ENCODE results near the gene SLC22A1. TPM values are rescaled to one million over a fixed set of nuclear protein-coding genes. Genes with fewer than 3 reads are reported as not detected.
"Not testable (repeated sequence)": the region's sequence is repeated elsewhere in the genome, so short reads cannot be mapped to it uniquely, and the experiment has no call there.

Gene SLC22A1
- total RNA-seq, 2 experiments from 2014 or later, result 0.16 to 0.87 TPM

- Mint-ChIP-seq H3K4me1 (ENCODE audit: low read depth) (no peaks in the 10 kb centered on the region), H3K27me3 (ENCODE audit: low read depth) (peaks cover 4% of the 10 kb centered on the region), H3K36me3 (ENCODE audit: low read depth) (no peaks in the 10 kb centered on the region), H3K27ac (no peak overlapping the region), H3K9me3 (ENCODE audit: insufficient read depth) (no peaks in the 10 kb centered on the region), H3K4me3 (no peak overlapping the region)
- POLR2A ChIA-PET, result interaction anchor here (0.6 kb wide), 1 partner anchor 314 kb away, joined by 3 read pairs; no protein-coding TSS in a partner anchor
- CTCF ChIA-PET, result interaction anchor here (1.0 kb wide), 1 partner anchor 8 kb away, joined by 7 read pairs; no protein-coding TSS in a partner anchor
- DNase-seq (no peak), ATAC-seq (no peak)
These were observed 25.0 kb downstream of the SLC22A1 start for GRCh38 chr6:160146454-160147145.

DNA sequence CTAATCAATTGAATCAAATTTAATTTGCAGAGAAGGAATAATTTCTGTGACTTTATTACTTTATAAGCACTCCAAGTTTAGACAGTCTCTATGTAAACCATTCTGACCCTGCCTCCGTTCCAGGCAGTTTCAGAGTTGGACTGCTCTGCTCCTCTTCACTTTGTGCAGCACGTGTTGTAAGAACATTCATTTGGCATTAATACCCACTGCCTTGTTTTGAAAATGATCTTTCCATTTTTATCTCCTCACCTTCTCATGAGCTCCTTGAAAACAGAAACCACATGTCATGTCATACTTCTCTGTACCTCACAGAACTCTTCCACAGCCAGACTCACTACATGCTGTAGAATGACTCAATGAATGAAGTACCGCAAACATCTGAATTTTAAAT, 25.5 kb downstream of the SLC22A1 start:
- Mint-ChIP-seq H3K4me1 (ENCODE audit: low read depth) (no peaks in the 10 kb centered on the region), H3K9me3 (ENCODE audit: insufficient read depth) (no peaks in the 10 kb centered on the region), H3K27me3 (ENCODE audit: low read depth) (peaks cover 7% of the 10 kb centered on the region), H3K36me3 (ENCODE audit: low read depth) (no peaks in the 10 kb centered on the region), H3K4me3 (no peak overlapping the region), H3K27ac (no peak overlapping the region)
- ATAC-seq (no peak), DNase-seq (no peak)
- ChIA-PET POLR2A (no interaction called here), CTCF (interaction anchor here (1.0 kb wide), 1 partner anchor 9 kb away, joined by 7 read pairs; no protein-coding TSS in a partner anchor)

DNA sequence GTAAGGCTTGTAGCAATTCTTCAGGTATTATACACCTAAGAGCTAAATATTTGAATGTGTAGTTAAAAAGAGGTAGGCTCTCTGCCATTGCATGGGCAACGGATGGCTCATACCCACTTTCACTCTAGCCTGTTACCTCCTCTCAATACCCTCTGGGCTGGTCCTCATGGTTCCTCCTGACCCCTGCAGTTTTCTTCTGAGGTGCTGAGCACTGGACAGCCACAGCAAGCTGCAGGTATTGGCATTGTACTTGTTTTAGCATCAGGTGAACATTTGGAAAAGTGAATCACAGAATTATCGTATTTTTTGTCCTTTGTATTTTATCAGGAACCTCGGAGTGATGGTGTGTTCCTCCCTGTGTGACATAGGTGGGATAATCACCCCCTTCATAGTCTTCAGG, 32.9 kb downstream of the SLC22A1 start:
- no peaks in the 10 kb centered on the region for H3K4me1 Mint-ChIP-seq (ENCODE audit: low read depth)
- POLR2A ChIA-PET, result no interaction called here
- H3K27ac Mint-ChIP-seq, result no peak overlapping the region
- H3K36me3 Mint-ChIP-seq (ENCODE audit: low read depth), result no peaks in the 10 kb centered on the region
- CTCF ChIA-PET, result no interaction called here
- no peaks in the 10 kb centered on the region for H3K9me3 Mint-ChIP-seq (ENCODE audit: insufficient read depth)
- no peak for DNase-seq
- ATAC-seq, result no peak
- peaks cover 7% of the 10 kb centered on the region for H3K27me3 Mint-ChIP-seq (ENCODE audit: low read depth)
- H3K4me3 Mint-ChIP-seq, result no peak overlapping the region

DNA sequence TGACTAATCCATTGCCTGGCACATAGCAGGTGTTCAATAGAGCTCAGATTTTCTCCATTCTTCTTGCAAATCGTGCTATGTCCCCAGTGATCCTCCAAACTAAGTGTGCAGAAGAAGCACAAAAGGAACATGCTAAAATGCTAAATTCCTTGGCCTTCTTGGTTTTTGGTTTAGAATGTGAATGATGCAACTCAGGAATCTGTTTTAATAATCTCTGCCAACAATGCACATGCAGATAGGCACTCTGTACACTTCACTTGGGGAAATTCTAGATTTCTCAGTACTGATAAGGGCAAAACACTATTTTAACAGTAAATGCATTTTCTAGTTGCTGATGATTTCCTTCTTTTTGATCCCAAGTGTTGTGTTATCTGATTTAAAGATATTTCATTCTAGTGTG, 35.2 kb downstream of the SLC22A1 start:
- ChIA-PET CTCF (interaction anchor here (1.7 kb wide), 1 partner anchor 19 kb away, joined by 4 read pairs; no protein-coding TSS in a partner anchor), POLR2A (no interaction called here)
- no peak for ATAC-seq
- DNase-seq, result no peak
- Mint-ChIP-seq H3K27ac (no peak overlapping the region), H3K36me3 (ENCODE audit: low read depth) (no peaks in the 10 kb centered on the region), H3K27me3 (ENCODE audit: low read depth) (peaks cover 1% of the 10 kb centered on the region), H3K9me3 (ENCODE audit: insufficient read depth) (no peaks in the 10 kb centered on the region), H3K4me3 (no peak overlapping the region), H3K4me1 (ENCODE audit: low read depth) (no peaks in the 10 kb centered on the region)

DNA sequence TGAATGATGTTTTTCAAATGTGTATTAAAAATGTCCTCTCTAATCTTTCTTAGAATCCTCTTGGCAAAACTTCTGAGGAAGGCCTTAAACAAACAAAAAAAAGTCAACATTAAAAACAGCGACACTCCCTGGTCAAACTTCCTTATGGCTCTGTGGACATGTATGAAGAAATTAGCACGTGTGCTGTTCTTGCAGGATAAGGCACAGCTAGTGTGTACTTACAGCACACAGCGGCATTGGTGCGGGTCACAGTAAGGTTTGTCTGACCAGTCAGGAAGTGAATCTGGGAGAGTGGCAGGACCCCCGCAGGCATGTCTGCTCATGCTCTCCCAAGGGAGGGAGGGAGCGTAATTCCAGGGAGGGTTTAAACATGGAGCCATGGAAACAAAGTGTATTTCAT, 38.8 kb downstream of the SLC22A1 start:
- Mint-ChIP-seq H3K27ac (no peak overlapping the region), H3K9me3 (ENCODE audit: insufficient read depth) (no peaks in the 10 kb centered on the region), H3K36me3 (ENCODE audit: low read depth) (no peaks in the 10 kb centered on the region), H3K4me1 (ENCODE audit: low read depth) (no peaks in the 10 kb centered on the region), H3K4me3 (no peak overlapping the region), H3K27me3 (ENCODE audit: low read depth) (no peaks in the 10 kb centered on the region)
- ATAC-seq, result no peak
- DNase-seq, result no peak
- ChIA-PET CTCF (no interaction called here), POLR2A (no interaction called here)

- ChIA-PET CTCF (no interaction called here), POLR2A (no interaction called here)
- H3K9me3 Mint-ChIP-seq (ENCODE audit: insufficient read depth), result no peaks in the 10 kb centered on the region
- no peak for DNase-seq
- H3K27me3 Mint-ChIP-seq (ENCODE audit: low read depth), result no peaks in the 10 kb centered on the region
- no peak overlapping the region for H3K27ac Mint-ChIP-seq
- no peaks in the 10 kb centered on the region for H3K4me1 Mint-ChIP-seq (ENCODE audit: low read depth)
- ATAC-seq, result no peak
- no peaks in the 10 kb centered on the region for H3K36me3 Mint-ChIP-seq (ENCODE audit: low read depth)
- no peak overlapping the region for H3K4me3 Mint-ChIP-seq
These were observed 39.5 kb downstream of the SLC22A1 start for GRCh38 chr6:160160929-160161646.

DNA sequence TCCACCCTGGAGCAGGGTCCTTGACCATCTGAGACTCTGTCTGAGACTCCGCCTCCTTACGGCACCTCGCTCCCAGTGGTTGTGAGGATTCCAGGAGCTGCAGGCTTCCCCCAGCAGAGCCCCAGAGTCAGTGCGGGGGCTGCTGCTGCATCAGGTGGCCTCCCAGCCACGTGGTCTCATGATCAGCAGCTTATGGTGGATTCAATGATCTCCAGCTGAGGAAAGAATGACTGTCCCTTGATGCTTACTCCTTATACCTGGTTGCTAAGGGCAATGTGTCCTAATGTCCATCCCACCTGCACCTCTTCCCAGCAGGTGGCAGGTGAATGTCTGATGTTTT, 40.0 kb downstream of the SLC22A1 start:
- no peak for ATAC-seq
- H3K9me3 Mint-ChIP-seq (ENCODE audit: insufficient read depth), result no peaks in the 10 kb centered on the region
- no peak overlapping the region for H3K27ac Mint-ChIP-seq
- no peaks in the 10 kb centered on the region for H3K4me1 Mint-ChIP-seq (ENCODE audit: low read depth)
- ChIA-PET CTCF (no interaction called here), POLR2A (no interaction called here)
- no peaks in the 10 kb centered on the region for H3K27me3 Mint-ChIP-seq (ENCODE audit: low read depth)
- H3K4me3 Mint-ChIP-seq, result no peak overlapping the region
- no peak for DNase-seq
- H3K36me3 Mint-ChIP-seq (ENCODE audit: low read depth), result no peaks in the 10 kb centered on the region

- ChIA-PET POLR2A (no interaction called here), CTCF (no interaction called here)
- ATAC-seq, result no peak
These were observed 40.5 kb downstream of the SLC22A1 start for GRCh38 chr6:160162030-160162566.

GRCh38 chr6:160163425-160163824, 41.8 kb downstream of the SLC22A1 start:
- no peaks in the 10 kb centered on the region for H3K4me1 Mint-ChIP-seq (ENCODE audit: low read depth)
- ChIA-PET POLR2A (no interaction called here), CTCF (no interaction called here)
- no peak overlapping the region for H3K4me3 Mint-ChIP-seq
- no peak overlapping the region for H3K27ac Mint-ChIP-seq
- no peaks in the 10 kb centered on the region for H3K9me3 Mint-ChIP-seq (ENCODE audit: insufficient read depth)
- H3K27me3 Mint-ChIP-seq (ENCODE audit: low read depth), result no peaks in the 10 kb centered on the region
- H3K36me3 Mint-ChIP-seq (ENCODE audit: low read depth), result no peaks in the 10 kb centered on the region
- no peak for DNase-seq
- ATAC-seq, result no peak

More at GRCh38 chr6:160162030-160162566, 40.5 kb downstream of the SLC22A1 start:
- H3K27me3 Mint-ChIP-seq (ENCODE audit: low read depth), result no peaks in the 10 kb centered on the region
- no peaks in the 10 kb centered on the region for H3K9me3 Mint-ChIP-seq (ENCODE audit: insufficient read depth)
- DNase-seq, result no peak
- H3K36me3 Mint-ChIP-seq (ENCODE audit: low read depth), result no peaks in the 10 kb centered on the region
- H3K27ac Mint-ChIP-seq, result no peak overlapping the region
- no peak overlapping the region for H3K4me3 Mint-ChIP-seq
- H3K4me1 Mint-ChIP-seq (ENCODE audit: low read depth), result no peaks in the 10 kb centered on the region

- H3K27ac Mint-ChIP-seq, result no peak overlapping the region
- H3K4me1 Mint-ChIP-seq (ENCODE audit: low read depth), result no peaks in the 10 kb centered on the region
These were observed 42.3 kb downstream of the SLC22A1 start for GRCh38 chr6:160163912-160164311.

DNA sequence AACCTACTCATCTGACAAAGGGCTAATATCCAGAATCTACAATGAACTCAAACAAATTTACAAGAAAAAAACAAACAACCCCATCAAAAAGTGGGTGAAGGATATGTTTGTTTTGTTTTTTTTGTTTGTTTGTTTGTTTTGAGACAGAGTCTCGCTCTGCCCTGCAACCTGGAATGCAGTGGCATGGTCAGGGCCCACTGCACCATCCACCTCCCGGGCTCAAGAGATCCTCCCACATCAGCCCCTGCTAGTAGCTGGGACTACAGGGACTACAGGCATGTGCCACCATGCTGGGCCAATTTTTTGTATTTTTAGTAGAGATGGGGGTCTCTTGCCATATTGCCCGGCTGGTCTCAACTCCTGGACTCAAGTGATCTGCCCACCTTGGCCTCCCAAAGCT, 44.3 kb downstream of the SLC22A1 start:
- H3K9me3 Mint-ChIP-seq (ENCODE audit: insufficient read depth); H3K27me3 Mint-ChIP-seq (ENCODE audit: low read depth); H3K4me1 Mint-ChIP-seq (ENCODE audit: low read depth); POLR2A ChIA-PET; H3K4me3 Mint-ChIP-seq; CTCF ChIA-PET; H3K27ac Mint-ChIP-seq; H3K36me3 Mint-ChIP-seq (ENCODE audit: low read depth); ATAC-seq; DNase-seq: not testable (repeated sequence)

More at GRCh38 chr6:160163912-160164311, 42.3 kb downstream of the SLC22A1 start:
- DNase-seq, result no peak
- Mint-ChIP-seq H3K9me3 (ENCODE audit: insufficient read depth) (no peaks in the 10 kb centered on the region), H3K4me3 (no peak overlapping the region), H3K36me3 (ENCODE audit: low read depth) (no peaks in the 10 kb centered on the region), H3K27me3 (ENCODE audit: low read depth) (no peaks in the 10 kb centered on the region)
- ATAC-seq, result no peak
- CTCF ChIA-PET, result no interaction called here
- POLR2A ChIA-PET, result no interaction called here

DNA sequence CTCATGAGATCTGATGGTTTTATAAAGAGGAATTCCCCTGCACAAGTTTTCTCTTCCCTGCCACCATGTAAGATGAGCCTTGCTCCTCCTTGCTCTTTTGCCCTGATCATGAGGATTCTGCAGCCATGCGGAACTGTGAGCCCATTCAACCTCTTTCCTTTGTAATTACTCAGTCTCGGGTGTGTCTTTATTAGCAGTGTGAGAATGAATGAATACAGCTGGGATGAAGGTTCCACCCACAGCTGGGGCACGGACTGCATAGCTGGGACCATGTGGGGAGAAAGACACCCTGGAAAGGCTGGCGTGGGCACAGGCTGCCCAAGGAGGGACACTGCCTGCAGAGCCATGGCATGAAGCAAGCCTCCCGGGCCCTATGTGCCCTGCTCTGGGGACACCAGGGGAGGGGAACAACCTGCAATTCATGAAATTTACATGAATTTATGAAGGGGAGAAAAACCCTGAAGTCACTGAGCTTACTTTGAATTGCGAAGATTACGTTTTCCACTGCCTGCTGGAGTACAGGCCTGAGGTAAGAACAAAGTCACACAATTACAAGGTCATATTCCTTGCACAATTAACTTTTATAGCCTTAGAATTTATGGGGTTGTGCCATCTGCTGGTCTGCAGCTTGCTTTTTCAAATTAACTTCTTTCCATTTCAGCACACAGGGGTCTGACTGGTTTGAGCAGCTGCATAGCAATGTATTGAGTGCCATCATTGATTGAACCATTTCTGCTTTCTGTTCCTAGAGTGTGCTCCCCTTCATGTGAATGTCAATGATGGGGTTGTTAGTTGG, 46.2 kb downstream of the SLC22A1 start:
- POLR2A ChIA-PET, result no interaction called here
- Mint-ChIP-seq H3K27ac (no peak overlapping the region), H3K4me1 (ENCODE audit: low read depth) (no peaks in the 10 kb centered on the region), H3K27me3 (ENCODE audit: low read depth) (peaks cover 6% of the 10 kb centered on the region), H3K9me3 (ENCODE audit: insufficient read depth) (no peaks in the 10 kb centered on the region), H3K36me3 (ENCODE audit: low read depth) (no peaks in the 10 kb centered on the region), H3K4me3 (no peak overlapping the region)
- CTCF ChIA-PET, result no interaction called here
- no peak for ATAC-seq
- DNase-seq, result no peak
